Forelimb muscle (tissue), 1 donor: ENCODE results near the gene SORD. TPM values are rescaled to one million over a fixed set of nuclear protein-coding genes. Genes with fewer than 3 reads are reported as not detected.
"Not testable (repeated sequence)": the region's sequence is repeated elsewhere in the genome, so short reads cannot be mapped to it uniquely, and the experiment has no call there.

ENCODE experiments used
- DNase-seq: peaks from one replicate; pipeline ENCODE4 v3.0.0-alpha.2; 2013; ENCODE audit warnings: low read depth
- polyA plus RNA-seq: library from polyadenylated mRNA; unstranded; fragments of 120-200 nt; gene quantifications from one replicate; pipeline ENCODE4 v1.2.1, GENCODE V29; 2013; ENCODE audit not compliant: insufficient read length

SORD gene
- polyA plus RNA-seq, 1 donor: 6.5 TPM

DNA sequence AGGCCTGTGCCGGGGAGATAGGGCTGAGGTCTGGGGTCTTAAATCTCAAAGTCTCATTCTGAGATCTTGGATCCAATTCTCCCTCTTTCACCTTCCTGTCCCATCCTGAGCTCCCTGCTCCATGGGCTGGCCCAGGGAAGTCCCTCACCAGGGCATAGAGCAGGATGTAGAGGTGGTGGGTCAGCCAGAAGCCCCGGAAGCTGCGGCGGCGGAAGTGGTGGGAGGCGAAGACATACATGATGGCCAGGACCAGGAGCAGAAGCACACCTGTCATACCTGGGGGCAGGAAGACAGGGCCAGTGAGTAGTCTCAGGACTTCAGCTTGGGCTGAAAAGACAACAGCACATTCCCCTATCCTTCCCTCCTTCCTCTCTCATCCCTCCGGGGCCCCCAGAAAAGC is 74.5 kb downstream of the SORD start:
- no peak for DNase-seq

DNA sequence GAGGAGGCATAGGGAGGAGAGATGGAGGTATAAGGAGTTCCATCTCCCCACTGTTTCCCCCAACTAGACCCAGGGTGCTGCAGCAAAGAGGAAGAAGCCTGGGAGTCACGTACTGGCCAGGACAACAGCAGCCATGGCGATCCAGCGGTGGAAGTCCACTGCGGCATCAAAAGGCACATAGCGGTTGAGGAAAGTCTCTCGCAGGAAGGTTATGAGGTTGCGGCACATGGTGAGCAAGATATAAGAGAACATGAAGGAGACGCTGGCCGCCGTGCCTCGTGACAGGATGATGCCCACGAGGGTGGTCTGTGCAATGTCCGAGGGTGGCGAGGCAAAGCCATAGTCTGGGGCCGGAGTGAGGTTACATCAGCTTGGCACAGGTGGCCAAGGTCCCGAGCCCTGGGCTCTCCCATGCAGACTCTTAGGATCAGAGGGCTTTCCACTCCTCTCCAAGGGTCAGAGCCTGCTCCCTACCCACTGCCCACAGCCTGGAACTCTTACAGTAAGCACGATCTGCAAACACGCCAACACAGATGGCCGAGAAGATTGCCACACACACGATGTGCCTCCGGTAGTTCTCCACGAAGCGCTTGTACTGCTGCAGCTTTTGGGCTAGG is 76.7 kb downstream of the SORD start:
- DNase-seq: no peak

GRCh38 chr15:45100884-45101625 is 78.1 kb downstream of the SORD start:
- no peak for DNase-seq

DNA sequence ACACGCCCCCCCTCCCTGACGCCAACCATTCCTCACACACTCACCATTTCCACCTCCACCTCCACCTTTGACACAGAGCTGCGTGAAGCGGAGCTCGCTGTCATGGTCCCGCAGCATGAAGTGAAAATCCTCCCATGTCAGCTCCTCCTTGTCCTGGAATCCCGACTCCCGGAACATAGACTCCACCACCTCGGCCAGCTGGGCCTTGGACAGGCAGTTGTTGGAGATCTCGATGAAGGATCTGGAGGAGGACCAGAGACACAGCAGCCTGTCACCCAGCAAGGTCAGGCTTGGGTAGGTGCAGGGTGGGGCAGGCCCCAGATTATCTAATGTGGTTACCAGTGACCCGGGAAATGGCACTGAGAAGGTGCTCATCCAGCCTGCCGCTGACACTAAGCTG is 78.8 kb downstream of the SORD start:
- no peak for DNase-seq

DNA sequence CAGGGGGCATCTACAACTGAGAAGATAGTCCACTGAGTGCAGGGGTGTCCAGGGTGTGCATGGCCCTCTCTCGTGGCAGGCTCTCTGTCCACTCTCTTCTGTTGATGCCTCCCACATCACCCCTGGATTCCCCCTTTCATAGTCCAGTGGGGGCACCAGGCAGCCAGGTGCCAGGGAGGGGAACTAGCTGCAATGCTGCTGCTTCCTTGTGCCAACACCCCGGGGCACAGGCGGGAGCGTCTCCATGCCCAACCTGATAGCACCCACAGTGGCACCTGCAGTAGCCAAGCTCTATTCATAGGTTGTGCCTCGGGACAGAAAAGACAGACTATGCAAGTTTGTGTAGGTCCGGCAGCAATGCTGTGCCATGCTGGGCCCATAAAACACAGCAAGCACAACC is 79.2 kb downstream of the SORD start:
- no peak for DNase-seq

GRCh38 chr15:45104170-45104569 is 81.2 kb downstream of the SORD start:
- not testable (repeated sequence) for DNase-seq

DNA sequence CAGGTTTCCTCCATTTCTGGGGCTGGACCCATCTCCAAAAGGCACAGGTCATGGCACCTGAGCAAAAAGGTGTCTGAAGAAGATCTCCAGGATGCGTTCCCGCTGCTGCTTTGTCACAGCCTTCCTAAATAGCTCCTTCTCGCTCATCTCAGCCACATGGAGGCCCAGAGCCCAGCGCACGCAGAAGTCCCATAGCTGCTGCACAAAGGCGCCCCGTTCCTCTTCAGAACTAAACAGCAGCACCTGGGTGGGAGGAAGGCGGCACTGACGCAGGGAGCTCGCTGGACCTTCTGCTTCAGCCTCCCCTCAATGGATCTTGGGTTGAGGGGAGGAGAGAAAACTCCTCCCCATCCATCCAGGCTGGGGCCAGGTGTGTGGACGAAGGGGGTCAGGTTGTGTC is 82.6 kb downstream of the SORD start:
- no peak for DNase-seq

DNA sequence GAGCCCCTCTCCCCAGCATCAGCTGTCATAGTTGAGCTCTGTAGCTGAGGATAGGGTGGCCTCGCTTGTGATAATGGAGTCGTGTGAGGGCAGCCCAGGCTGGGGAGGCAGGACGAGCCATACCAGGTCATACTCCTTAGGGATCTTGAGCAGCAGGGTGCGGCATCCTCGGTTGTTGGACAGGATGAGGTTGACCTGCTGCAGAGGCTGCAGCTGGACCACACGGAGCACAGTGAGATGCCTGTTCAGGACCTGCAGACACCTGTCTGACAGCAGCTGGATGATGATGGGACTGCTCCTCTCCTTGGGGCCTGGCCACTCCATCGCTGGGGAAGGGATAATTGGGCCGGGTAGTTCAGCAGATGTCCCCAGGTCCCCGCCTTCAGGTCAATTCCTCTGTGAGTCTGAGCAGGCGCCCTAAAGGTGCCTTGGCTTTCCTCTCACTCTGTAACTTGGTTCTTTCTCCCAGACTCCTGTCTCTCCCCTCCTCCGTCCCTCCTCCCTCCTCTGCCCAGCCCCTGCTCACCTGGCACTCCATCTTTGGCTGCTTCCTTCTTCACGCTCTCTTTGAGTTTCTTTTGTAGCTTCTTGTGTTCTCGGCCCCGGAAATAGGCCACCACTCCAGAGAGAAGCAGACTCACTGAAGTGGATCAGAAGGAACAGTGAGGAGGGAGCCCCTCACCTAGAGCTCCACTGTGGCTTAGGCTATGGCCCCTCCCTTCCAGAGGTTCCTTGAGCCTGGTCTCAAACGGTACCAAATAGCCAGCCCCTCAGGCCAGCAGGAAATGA is 83.2 kb downstream of the SORD start:
- no peak for DNase-seq

DNA sequence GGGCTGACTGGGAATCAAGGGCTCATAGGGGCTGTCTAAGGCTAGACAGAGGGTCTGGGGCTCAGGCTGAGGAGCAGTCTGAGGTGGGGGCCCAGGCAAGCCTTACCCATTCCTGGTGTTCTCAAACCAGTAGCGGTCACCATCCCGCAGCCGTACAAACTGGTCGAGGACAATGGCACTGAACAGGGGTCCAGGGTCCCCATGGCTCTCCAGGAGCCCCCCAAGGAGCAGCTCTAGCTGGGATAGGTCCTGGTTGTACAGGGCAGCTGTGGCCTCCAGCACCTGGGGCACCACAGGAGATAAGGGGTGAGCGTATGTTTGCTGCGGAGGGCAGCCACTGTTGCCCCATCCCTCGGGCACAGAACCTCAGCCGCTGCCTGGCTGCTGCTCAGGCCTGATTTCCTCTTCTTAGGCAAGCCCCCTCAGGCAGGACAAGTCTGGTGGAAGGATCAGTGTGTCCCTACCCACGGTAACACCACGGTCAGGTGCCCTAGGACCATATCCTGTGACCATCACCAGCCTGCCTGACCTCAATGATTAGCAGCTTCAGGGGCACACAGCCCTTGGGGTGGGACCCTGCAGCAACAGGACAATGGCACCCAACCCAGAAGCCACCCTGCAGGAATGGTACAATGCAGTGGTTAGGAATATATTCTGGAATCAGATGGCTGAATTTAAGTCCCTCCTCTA is 85.1 kb downstream of the SORD start:
- DNase-seq: no peak

- no peak for DNase-seq
These were observed 87.3 kb downstream of the SORD start for GRCh38 chr15:45110256-45110820.

GRCh38 chr15:45111390-45112142 is 88.6 kb downstream of the SORD start:
- no peak for DNase-seq

GRCh38 chr15:45112143-45112590 is 89.2 kb downstream of the SORD start:
- DNase-seq: no peak

DNA sequence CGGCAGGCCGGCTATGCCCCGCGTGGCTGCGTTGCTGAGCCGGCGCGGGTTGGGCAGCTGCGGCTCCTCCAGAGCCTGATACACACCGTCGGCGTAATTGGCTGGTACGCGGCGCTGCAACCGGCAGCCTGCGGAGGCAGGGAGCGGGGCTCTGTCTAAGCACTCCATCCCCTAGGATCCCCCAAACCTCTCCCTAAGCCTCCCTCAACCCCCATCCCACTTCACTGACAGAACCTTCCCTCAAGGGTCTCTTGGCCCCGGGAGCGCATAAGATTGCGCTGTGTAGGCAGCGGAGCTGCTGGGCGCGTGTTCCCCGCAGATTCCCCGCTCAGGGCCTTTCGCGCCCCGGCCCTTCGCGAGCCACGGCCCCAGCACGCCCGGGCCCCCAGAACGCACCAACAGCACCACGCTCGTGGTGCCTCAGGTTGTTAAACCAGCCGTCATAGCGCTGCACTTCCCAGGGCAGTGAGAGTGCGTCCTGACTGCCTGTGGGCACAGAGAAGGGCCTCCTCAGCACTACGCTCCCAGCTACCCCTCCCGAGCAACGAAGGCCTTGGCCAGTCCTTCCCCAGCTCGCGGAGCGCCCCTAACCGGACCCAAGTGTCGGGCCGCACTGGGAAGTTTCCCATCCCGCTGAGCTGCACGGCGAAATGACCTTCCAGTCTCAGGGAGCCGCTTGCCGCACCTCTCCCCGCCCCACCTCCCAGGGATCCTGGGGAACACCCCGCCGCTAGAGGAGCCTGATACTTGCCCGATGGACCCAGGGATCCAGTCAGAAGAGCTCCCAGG is 89.8 kb downstream of the SORD start:
- DNase-seq: no peak

DNA sequence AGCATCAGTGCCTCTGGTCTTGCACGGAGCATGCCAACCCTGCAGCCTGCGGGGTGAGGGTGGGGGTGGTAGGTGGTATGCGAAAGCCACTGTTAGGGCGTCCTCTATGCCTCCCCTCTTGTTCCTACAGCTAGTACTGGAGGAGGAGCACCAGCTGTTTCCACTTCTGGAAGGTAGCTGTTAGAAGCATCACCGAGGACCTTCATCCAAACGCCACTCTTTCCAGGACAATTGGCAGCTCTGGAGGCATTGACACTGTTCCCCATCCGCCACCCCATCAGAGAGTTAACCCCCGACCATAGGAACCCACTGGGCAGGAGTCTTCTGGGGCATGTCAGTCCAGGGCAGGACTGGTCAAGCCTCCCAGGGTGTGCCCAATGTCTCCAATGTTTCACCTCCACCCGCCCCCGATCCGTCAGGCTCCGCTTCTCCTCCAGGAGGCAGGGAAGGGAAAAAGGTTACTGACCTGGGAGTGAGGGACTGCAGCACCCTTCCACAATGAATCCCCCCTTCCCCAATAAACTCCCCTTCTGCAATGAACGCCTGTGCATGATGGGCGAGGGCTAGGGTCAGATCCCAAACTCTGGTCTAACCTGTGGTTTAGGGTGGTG is 90.5 kb downstream of the SORD start:
- no peak for DNase-seq

DNA sequence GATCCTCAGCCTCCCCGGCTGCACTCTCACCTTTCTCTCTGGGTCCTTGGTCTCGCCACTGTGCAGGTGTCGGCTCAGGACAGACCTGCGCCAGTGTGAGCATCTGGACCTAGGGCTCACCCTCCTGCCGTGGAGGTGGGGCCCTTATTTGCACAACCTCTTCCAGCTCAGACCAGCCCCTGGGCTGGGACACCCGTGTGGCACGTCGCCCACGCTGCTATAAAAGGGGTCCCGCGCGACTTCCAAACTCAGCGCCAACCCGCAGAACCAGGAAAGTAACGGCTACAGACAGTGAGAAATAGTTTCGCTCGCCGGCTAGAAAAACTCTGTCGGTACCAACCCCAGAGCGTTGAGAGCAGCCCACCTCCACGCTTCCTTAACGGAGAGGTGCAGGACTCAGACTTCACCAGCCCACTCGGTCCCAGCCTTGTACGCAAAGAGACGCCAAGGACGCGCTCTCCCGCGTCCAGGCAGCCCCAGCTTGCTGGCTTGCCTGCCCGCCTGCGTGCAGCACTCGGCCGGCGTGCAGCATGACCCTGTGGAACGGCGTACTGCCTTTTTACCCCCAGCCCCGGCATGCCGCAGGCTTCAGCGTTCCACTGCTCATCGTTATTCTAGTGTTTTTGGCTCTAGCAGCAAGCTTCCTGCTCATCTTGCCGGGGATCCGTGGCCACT is 91.2 kb downstream of the SORD start, which contains the start of the genes DUOX2 and DUOXA2:
DUOX2 (minus strand) TSS at position 97 of the 675 bp plus-strand sequence. CDS start 761 bp downstream, outside the sequence.
DUOXA2 (plus strand) TSS at position 251 of the 675 bp plus-strand sequence; CDS start at position 531, 280 bp downstream.
- no peak for DNase-seq

DNA sequence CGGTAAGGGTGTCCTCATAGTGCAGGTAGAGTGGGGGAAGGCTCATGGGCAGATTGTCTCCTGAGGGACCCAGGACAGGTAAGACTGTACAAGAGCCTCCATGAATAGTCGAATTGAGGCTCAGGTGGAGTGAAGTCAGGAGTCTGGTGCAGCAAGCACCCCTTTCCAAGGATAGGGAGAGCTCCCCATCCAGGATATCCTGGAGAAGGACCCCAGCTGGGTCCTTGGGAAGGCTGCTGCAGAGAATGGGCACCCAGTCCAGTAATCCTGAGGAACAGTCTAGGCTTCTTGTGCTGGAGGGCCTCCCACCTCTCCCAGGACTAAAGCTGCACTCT is 91.7 kb downstream of the SORD start:
- no peak for DNase-seq

DNA sequence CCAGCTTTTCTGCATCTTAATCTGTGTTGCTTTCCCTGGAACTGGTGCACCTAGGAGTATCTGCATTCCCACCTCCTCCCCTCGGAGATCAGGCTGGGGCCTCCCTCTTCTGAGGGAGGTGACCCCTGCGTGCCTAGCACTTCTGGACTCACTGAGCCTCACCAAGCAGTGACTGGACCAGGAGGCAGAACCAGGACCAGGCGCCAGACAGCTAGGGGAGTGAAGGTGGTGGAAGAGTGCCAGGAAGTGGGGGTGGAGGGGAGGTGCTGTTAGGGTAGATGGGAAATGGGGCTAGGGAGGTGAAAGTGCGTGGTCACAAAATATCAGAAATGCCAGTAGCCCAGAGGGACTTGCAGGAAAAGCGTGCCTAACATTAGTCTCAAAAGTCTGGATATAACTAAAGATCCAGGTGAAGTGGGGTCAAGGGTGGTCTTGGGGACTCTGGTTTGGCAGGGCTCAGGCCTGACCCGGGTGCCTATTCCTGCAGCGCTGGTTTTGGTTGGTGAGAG is 92.4 kb downstream of the SORD start:
- no peak for DNase-seq

DNA sequence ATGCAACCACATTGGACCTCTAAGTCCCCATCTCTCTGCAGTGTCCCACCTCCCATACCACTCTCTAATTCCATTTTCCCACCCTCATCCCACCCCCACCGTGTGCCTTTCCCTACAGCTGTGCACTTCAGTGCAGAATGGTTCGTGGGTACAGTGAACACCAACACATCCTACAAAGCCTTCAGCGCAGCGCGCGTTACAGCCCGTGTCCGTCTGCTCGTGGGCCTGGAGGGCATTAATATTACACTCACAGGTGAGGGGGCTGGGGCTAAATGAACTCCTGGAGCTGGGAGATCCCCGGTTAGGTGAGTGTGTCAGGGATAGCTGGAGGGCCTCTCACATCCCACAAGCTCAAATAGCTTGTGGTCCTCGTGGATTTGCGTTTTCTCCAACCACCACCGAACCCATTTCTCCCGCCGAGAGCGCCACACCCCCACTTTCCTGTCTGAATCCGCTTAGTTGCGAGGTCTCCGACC is 93.0 kb downstream of the SORD start:
- DNase-seq: no peak
